Epithelial cell of alveolus of lung (primary cell): ENCODE data around the gene ZNF679. TPM values are rescaled to one million over a fixed set of nuclear protein-coding genes. Genes with fewer than 3 reads are reported as not detected.

Experiments used
- total RNA-seq: library from RNA; depleted of rRNA; stranded (reverse); fragments of >200 nt; gene quantifications from 2 replicates; pipeline ENCODE4 v1.2.1, GENCODE V29; 2015

Gene ZNF679
- not detected in 2 replicates for total RNA-seq

GRCh38 chr7:64228174-64228573, at the start of gene ZNF679:
Gene ZNF679, plus strand, starts transcription at chr7:64228474. Its CDS starts 20,644 bp downstream, at chr7:64249118.

GRCh38 chr7:64206903-64207302, 21.4 kb upstream of the ZNF679 start, which contains the start of gene ZNF735:
Gene ZNF735, plus strand, starts transcription at chr7:64207203. Its CDS starts 0 bp downstream, at chr7:64207203.

GRCh38 chr7:64313740-64314491, 85.6 kb downstream of the ZNF679 start, which contains the start of gene ZNF736:
Gene ZNF736, plus strand, starts transcription at chr7:64313961. Its CDS starts 190 bp downstream, at chr7:64314151.

Other genes starting within 250 kb of the ZNF679 start
- not detected in 2 replicates for gene ZNF722, start 229.6 kb upstream of the ZNF679 start, total RNA-seq
- not detected in 2 replicates for gene ZNF727, start 183.0 kb upstream of the ZNF679 start, total RNA-seq
- gene ZNF735, start 21.3 kb upstream of the ZNF679 start, total RNA-seq: not detected in 2 replicates
- 4.4 and 9.0 TPM in 2 replicates for gene ZNF736, start 85.5 kb downstream of the ZNF679 start, total RNA-seq